Raji (cell line): ENCODE data around the gene CAPN5.

Experiments used
- POLR2A ChIP-seq: IDR thresholded peaks from 2 replicates; pipeline ENCODE4 v1.6.1; 2011; ENCODE audit warnings: low read depth, low read length, control low read depth; ENCODE audit not compliant: insufficient read depth

Gene CAPN5

GRCh38 chr11:77094841-77095365, 28.1 kb downstream of the CAPN5 start:
- TF ChIP-seq POLR2A, result no peak

DNA sequence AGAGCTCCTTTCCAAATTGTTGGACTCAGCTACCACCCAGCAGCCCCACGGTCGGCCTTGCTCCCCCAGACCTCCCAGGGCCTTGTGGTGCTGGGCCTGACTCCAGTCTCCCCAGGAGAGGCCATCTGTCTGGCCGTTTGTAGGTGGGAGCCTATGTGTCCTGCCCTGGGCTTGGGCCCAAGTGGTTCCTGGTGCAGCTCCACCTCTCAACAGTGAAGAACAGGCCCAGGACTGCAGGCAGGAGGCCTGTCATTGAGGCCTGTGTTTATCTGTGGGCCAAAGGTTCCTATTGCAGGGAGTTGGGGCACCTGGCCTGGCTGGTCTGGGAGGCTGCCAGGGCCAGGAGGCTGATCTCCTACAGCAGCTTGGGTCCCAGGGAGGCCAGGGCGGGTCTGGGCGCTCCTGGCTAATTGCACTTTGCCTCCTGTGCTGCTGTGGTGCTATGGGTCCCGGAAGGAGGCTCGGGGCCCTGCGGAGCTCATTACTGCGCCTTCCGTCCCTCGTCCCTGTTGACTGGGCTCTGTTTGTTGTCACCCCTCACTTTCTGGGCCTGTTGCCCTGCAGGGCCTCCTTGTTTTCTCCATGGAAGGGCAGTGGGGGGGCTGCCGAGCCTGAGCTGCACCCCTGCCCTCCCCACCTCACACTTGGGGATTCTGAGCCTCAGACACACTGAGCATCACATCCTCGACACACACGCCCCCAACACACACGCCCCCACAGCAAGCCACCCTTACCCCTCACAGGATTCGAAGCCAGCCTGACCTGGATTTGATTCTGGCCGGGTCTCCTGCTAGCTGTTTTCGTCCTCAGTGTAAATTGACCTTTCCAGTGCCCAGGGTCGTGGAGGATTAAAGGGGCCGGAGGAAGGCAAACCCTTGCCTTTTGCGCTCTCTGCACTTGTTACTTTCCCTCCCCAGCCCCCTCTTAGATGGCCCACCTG, 29.1 kb downstream of the CAPN5 start:
- no peak for TF ChIP-seq POLR2A

GRCh38 chr11:77096591-77097019, 29.8 kb downstream of the CAPN5 start:
- TF ChIP-seq POLR2A, result no peak

- no peak for TF ChIP-seq POLR2A
Observed at GRCh38 chr11:77100166-77101042, 33.6 kb downstream of the CAPN5 start.

DNA sequence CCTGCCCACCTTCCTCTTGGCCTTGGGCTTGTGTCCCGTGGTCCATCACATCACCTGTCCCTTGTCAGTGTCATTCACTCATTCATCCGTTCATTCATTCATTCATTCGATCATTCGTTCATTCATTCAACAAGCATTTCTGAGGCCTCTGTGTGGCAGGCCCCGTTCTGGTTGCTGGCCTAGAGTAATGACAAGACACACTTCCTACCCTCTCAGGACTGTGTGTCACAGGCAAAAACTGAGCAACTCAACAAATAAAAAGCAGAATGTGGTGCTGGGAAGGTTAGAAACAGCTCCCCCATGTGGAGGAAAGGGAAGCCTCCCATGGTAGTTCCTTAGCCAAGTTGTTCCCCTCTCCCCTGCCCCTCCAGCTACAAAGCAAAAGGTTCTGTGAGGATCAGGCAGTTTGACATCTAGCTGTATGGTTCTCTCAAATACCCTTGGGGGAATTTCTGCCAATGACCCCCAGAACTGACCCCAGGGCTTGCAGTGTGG, 34.3 kb downstream of the CAPN5 start:
- TF ChIP-seq POLR2A, result no peak

DNA sequence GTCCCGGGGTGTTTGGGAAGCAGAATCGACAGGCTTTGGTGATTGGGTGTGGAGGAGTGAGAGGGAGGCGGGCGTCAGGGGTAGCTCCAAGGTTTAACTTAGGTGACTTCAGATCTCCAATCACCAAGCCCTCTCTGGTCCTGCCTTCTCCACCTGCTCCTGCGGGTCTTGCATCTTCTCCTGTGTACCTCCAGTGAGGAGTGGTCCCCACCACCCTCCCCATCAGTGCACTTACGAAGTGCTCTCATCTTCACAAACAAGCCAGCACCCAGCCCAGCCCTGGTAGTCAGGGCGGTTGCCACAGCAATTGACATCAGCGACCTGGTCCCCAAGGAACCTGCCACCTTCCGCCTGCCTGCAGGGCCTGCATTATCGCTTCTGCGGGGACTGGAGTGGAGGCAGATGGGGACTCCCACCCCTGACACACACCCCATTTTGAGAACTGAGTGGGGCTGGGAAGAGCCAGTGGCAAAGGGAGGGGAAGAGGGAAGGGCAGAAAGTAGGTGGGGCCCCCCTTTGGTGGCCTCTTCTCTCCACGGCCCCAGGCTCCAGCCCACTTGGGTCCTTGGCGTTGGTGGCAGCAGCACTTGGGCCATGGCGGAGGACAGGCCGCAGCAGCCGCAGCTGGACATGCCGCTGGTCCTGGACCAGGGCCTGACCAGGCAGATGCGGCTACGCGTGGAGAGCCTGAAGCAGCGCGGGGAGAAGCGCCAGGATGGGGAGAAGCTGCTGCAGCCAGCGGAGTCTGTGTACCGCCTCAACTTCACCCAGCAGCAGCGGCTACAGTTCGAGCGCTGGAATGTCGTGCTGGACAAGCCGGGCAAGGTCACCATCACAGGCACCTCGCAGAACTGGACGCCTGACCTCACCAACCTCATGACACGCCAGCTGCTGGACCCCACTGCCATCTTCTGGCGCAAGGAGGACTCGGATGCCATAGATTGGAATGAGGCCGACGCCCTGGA, 35.8 kb downstream of the CAPN5 start, which contains the start of gene OMP:
OMP (plus strand) TSS at position 595 of the 965 bp plus-strand sequence; CDS start at position 595, 0 bp downstream.
- no peak for TF ChIP-seq POLR2A

GRCh38 chr11:77103319-77103718, 36.5 kb downstream of the CAPN5 start:
- no peak for TF ChIP-seq POLR2A

- TF ChIP-seq POLR2A, result no peak
Observed at GRCh38 chr11:77104727-77105126, 38.0 kb downstream of the CAPN5 start.

DNA sequence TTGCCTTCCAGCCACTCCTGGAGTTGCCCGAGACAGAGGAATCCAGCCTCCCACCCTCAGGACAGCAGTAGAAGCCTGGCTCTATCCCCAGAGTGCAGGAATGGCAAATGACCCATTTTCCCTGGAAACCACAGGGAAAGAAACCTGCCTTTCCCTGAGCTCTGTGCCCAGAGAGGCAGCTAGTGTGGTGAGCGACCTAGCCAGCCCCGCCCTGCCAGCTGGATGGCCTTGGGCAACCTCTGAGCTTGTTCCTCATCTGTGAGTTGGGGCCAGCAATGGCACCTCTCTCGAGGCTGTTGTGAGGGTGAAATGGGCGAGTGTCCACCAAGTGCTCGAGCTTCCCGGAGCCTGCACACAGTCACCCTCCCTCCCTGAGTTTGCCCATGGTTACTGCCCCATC, 39.5 kb downstream of the CAPN5 start:
- no peak for TF ChIP-seq POLR2A

- no peak for TF ChIP-seq POLR2A
Observed at GRCh38 chr11:77106759-77107158, 40.0 kb downstream of the CAPN5 start.

DNA sequence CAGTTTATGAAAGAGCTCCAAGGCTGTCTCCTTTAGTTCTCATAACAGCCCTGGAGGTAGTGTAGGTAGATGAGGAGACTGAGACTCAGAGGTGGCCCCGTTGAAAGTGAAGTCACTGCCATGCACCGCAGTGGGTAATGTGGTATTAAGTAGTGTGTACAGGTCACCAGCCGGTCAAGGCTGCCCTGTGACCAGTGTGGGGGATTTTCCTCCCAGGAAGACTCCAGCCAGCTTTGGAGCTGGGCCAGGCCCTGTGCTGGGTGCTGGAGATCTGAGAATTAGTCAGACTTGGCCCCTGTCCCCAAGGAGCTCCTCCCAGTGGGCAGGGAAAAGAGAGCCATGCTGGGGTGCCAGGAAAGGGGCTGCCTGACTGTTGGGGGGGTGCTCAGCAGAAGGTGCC, 41.2 kb downstream of the CAPN5 start:
- no peak for TF ChIP-seq POLR2A

DNA sequence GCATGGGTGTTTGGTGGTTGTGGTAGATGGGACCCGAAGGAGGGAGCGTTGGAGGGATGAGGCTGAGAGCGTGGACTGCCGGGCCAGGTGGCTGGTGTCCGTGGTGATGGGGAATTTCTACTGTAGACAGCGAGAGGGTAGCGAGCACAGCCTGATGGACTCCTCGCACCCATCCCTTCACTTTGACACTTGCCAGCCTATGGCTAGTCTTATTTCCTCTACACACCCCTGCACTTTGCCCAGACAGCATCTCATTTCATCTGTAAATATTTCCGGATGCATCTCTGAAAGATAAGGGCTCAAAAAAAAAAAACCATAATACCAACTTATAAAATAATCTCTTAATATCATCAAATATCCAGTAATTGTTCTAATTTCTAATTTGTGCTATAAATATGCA, 41.7 kb downstream of the CAPN5 start:
- TF ChIP-seq POLR2A, result no peak

DNA sequence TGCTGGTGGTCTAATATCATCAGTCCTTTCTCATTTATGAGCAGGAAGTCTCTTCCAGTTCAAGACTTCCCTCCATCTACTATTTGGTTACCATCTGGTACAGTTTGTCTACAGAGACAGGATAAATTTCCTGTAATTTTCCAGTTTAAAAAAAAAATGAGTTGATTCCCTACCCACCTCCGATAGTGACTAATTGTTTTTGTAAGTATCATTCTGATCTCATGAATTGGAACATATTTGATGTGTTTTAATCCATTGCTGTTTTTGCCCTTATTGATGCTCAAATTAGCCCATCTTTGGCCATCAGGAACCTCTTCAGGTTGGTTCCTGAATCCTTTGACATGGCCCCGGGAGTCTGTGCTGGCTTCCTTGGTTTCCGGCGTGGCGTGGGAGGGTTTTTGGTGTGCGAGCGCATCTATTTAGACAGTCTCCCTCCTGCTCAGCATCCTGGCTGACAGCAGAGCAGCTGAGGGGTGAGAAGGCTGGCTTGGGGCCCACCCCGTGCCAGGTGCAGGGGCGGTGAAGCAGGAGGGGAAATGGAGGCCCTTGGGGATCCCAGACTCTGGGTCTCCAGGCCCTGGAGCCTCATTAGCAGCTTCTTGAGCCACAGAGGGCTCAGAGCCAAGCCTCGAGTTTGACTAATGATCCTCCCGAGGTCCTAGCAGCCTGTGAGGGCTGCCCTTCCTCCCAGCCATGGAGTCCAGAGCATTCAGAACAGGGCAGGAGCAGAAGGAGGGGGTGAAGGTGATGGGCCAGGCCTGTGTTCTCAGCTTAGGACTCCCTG, 42.7 kb downstream of the CAPN5 start:
- TF ChIP-seq POLR2A, result no peak

DNA sequence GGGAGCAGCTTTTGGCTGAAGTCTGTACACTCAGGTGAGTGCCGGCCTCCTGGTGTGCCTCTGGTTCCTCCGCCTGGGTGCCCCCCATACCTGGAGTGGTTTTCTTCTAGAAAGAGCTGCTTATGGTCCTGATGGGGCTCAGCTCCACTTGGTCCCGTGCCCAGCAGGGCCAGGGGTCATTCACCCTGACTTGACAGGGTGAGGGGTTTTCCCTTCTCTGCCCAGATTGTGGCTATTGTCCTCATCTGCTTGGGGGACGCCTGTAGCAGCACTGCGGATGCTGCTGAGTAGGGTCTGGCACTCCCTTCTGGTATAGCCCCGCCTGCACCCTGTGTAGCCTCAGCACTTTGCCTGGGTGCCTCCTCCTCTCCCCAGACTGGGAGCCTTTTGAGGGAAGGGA, 44.1 kb downstream of the CAPN5 start:
- TF ChIP-seq POLR2A, result no peak

GRCh38 chr11:77111277-77111676, 44.5 kb downstream of the CAPN5 start:
- no peak for TF ChIP-seq POLR2A
